SK-N-SH treated with all-trans-retinoic acid at 6 μM for 48 hours (cell line): Measurements from ENCODE around the gene DYNC2I2.

ENCODE experiments used
- ISL1 ChIP-seq: fragments of 250-450 bp; sonication (Bioruptor Pico); IDR thresholded peaks from 2 replicates; pipeline ENCODE4 v2.1.2; 2022; ENCODE audit warnings: mild to moderate bottlenecking, moderate library complexity
- OSR1 ChIP-seq: fragments of 250-450 bp; sonication (Bioruptor Pico); IDR thresholded peaks from 2 replicates; pipeline ENCODE4 v1.8.0; 2022; ENCODE audit warnings: moderate library complexity, mild to moderate bottlenecking, inconsistent platforms
- RARB ChIP-seq: fragments of 250-450 bp; sonication (Bioruptor Pico); IDR thresholded peaks from 2 replicates; pipeline ENCODE4 v1.8.0; 2021; ENCODE audit warnings: mild to moderate bottlenecking, moderate library complexity
- SNAI2 ChIP-seq: fragments of 250-450 bp; sonication (Bioruptor Pico); IDR thresholded peaks from 2 replicates; pipeline ENCODE4 v1.5.0; 2020; ENCODE audit warnings: mild to moderate bottlenecking, moderate library complexity
- TOX ChIP-seq: fragments of 250-450 bp; sonication (Bioruptor Pico); IDR thresholded peaks from 2 replicates; pipeline ENCODE4 v1.8.0; 2021; ENCODE audit warnings: mild to moderate bottlenecking, moderate library complexity, borderline replicate concordance
- TF ChIP-seq, protein P1 (sequence below): fragments of 250-450 bp; sonication (Bioruptor Pico); IDR thresholded peaks from 2 replicates; pipeline ENCODE4 v1.8.0; 2021; ENCODE audit warnings: low read depth, mild to moderate bottlenecking, moderate library complexity, borderline replicate concordance

DNA sequence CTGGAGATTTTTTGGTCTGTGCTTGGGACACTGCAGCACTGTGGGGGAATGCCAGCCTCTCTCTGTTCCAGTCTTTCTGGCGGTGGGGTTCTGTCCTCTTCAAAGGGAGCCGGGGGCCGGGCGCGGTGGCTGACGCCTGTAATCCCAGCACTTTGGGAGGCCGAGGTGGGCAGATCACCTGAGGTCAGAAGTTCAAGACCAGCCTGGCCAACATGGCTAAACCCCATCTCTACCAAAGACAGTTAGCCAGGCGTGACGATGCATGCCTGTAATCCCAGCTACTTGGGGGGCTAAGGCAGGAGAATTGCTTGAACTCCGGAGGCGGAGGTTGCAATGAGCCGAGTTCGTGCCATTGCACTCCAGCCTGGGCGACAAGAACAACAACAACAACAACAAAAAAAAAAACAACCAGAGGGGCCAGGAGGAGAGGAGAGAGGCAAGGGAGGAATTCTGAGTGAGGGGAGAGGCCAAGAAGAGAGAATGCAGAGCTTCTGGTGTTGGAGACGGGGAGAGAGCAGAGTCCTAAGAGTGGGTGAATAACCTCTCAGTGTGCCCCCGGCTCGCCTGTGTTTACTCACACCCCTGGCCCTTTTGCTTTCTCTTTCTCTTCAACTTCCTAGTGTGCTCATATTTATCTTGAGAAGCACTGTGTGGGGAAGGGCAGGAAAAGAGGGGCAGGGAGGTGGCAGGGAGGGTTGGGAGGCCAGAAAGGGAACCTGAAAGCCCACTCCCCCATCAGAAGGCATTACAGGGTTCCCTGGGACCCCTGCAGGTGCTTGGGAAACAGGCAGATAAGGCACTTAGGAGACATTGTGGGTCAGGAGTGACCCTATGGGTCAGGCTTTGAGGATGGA lies 29.2 kb upstream of the DYNC2I2 start:
- TF ChIP-seq SNAI2 (CRISPR knock-in tag), result no peak
- no peak for TF ChIP-seq OSR1 (CRISPR knock-in tag)
- no peak for TF ChIP-seq TOX (CRISPR knock-in tag)
- TF ChIP-seq, protein P1, sequence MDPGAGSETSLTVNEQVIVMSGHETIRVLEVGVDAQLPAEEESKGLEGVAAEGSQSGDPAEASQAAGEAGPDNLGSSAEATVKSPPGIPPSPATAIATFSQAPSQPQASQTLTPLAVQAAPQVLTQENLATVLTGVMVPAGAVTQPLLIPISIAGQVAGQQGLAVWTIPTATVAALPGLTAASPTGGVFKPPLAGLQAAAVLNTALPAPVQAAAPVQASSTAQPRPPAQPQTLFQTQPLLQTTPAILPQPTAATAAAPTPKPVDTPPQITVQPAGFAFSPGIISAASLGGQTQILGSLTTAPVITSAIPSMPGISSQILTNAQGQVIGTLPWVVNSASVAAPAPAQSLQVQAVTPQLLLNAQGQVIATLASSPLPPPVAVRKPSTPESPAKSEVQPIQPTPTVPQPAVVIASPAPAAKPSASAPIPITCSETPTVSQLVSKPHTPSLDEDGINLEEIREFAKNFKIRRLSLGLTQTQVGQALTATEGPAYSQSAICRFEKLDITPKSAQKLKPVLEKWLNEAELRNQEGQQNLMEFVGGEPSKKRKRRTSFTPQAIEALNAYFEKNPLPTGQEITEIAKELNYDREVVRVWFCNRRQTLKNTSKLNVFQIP (CRISPR knock-in tag), result no peak
- no peak for TF ChIP-seq RARB (CRISPR knock-in tag)
- no peak for TF ChIP-seq ISL1 (CRISPR knock-in tag)
